ENCODE results near the gene CYP2C8.
"Not testable (repeated sequence)": the region's sequence is repeated elsewhere in the genome, so short reads cannot be mapped to it uniquely, and the experiment has no call there.

CYP2C8 gene

DNA sequence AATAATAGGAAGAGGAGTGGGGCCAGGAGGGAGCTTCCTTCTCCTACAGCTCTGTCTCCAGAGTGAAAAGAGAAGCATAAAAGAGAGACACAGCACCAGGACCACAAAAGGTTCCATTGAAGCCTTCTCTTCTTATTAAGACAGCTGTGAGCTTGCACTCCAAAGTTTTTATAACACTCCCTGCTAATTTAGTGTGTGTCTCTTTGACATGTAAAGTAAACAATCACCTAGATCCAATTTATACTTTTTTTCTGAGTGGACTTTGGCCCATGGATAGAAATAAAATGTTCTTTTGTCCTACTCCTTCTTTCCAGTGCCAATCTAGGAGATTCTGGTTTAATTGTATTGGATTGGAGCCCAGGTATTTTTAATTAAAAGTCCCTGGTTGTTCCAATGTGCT, at the start of gene CYP2C8:
TSS of gene CYP2C8 (minus strand) at position 212 of the 400 bp plus-strand sequence. CDS start at position 117, 95 bp downstream.
- no peak for DNase-seq

GRCh38 chr10:95116869-95117269, 47.6 kb upstream of the CYP2C8 start:
- DNase-seq: no peak

- DNase-seq: not testable (repeated sequence)
Measured at GRCh38 chr10:95110823-95111222, 41.5 kb upstream of the CYP2C8 start.

- DNase-seq: no peak
Measured at GRCh38 chr10:95097805-95098204, 28.5 kb upstream of the CYP2C8 start.

DNA sequence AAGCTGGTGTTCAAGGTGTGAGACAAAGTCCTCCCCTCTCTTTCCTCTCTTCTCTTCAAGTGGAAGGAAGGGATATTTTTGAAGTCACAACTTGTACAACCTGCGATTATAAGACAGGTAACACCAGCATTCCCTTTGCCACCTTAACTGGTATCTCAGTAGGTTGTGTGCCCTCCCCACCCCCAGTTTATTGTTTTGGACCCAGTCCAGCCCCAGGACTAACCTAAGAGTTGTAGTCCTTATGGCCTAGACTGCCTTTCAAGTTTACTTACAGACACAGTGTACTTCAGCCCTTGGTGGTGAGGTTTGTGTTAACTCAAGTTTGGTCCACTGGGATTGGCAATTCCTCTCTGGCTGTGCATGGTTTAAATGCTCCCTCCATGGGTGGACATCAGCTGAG, 26.8 kb upstream of the CYP2C8 start:
- no peak for DNase-seq

DNA sequence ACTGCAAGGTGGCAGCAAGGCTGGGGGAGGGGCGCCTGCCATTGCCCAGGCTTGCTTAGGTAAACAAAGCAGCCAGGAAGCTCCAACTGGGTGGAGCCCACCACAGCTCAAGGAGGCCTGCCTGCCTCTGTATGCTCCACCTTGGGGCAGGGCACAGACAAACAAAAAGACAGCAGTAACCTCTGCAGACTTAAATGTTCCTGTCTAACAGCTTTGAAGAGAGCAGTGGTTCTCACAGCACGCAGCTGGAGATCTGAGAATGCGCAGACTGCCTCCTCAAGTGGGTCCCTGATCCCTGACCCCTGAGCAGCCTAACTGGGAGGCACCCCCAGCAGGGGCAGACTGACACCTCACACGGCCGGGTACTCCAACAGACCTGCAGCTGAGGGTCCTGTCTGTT, 10.3 kb upstream of the CYP2C8 start:
- not testable (repeated sequence) for DNase-seq

DNA sequence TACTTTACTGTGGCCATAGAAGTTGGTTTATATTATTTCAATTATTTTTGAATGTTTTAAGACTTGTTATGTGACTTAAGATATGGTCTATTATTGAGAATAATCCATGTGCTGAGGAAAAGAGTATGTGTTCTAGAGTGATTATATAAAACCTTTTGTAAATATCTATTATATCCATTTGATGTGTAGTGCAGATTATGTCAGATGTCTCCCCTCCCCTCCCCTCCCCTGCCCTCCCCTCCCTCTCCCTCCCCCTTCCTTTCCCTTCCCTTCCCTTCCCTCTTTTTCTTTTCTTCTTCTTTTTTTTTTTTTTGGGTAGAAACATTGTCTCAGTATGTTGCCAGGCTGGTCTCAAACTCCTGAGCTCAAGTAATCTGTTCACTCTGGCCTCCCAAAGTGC, 8.3 kb upstream of the CYP2C8 start:
- no peak for DNase-seq

DNA sequence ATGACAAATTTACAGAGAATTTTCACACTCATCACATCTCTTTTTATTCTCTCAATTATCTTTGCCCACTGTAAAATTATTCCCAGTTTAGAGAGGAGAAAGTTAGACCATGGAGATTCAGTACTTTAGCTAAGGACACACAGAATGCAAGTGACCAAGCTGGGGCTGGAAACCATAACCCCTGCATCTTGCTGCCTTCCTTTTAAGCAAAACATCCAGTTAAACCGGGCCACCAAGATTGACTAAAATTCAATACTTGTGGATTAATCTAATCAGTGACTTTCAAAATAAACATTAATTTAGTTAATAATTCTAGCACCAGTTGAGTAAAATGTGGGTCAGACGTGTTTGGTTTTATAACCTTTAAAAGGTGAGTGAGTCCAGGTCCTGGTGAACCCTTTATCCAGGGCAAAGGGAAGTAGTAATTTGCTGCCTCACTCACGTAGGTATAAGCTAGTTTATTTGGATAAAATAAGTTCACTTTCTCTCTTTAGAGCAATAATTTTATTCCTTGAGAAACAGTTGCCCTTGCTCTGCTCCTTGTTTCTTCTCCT, 1.9 kb upstream of the CYP2C8 start:
- no peak for DNase-seq

GRCh38 chr10:95064125-95064524, 5.2 kb downstream of the CYP2C8 start:
- not testable (repeated sequence) for DNase-seq

GRCh38 chr10:95056744-95057363, 12.4 kb downstream of the CYP2C8 start:
- no peak for DNase-seq

DNA sequence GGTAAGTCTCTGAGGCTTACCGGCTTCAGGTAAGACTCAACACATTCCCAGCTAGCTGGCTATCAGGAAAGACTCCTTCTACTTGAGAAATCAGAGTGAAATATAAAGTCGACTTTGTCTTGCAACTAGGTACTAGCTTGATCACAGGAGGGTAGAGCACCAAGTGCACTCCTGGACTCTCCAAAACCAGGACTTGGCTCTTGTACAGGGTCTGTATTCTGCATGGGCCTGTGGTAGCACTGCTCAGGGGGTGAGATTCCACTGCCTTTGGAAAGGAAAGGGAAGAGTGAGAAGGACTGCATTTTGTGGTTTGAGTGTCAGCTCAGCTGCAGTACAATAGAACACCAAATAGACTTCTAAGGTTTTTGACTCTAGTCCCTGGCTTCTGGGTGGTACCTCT, 19.4 kb downstream of the CYP2C8 start:
- no peak for DNase-seq

DNA sequence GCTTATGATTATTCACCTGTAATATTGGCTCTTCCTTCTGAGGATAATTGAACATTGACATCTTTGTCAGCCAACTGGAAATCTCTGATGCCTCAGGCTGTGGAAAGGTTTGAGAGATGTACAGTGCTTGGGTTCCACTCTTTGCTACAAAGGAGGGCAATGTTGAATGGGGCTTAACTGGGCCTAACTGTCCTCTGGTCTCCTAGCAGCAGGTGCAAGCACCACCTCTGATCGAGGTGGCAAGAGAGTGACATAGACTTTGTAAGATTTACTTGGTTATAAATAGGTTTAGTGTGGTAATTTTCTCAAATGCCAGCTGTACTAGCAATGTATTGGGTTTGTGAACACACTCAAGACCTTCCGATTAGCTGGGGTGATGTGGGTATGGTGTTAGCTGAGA, 21.1 kb downstream of the CYP2C8 start:
- no peak for DNase-seq

DNA sequence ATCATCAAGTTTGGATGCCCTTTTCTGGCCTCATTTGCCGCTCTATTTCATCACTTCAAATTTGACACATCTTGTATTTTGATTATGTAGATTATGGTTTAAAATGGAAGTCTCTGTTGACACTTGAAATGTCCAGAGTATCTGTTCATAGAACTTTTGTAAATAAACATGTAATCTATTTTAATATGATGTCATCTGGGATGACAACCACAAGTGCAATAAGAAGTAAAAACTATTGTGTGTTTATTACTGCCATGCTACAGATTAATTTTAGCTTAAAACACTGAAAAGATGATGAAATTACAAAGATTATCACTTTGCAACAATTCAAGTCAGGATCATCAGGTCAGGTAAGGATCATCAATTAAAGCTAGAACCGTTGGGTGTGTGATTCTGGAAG, 30.0 kb downstream of the CYP2C8 start:
- DNase-seq: no peak

DNA sequence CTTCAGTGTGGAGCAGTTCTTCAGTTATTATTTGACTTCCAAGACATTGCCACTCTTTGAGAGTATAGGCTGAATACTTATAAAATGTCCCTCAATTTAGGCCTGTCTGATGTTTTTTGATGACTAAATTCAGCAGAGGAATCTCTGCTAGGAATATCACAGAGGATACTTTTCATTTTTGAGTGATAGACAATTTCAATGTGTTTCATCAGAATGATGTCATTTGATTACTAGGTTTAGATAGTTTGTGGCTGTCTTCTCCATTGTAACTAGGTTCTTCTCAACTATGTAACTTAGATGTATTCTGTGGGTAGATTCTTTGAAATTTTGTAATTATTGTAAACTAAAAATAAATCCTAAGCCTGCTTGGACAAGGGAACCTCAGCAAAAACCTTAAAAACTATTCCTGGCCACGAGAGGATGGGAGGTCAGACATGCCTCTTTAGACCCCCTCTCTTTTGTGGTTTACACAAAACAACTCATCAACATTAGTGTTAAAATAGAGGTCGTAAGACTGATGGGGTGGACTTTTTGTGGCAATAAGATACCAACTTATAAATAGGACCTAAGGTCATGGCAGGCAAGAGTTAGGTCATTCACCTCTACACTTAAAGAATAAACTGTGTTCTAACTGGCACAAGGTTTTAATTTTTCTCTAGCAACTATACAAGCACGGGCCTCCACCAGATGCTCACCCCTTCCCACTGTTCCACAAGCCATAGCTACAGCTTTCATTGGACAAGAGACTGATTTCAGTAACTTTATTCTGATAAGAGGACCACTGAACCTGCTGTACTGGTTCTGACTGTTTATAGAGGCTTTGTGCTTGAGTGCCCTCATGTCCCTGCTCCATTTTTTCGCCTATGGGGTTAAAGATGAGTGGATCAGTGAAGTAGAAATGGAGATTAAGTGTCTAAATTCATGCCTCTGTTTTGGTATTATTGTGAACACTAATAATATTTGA, 33.7 kb downstream of the CYP2C8 start:
- DNase-seq: no peak

DNA sequence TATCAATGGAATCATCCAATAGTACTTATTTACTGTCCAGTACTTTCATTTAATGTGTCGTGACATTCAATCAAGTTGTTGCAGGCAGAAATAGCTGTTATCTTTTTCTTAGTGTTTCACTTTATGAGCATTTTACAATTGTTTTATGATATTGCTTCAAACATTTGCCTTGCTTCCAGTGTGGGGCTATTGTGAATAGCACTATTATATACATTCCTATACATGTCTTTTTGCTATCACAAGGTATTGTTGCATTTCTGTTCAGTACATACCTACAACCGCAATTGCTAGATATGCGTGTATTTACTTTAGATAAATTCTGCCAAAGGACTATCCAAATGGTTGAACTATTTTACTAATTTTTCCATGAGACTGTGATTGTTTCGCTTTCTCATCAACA, 34.9 kb downstream of the CYP2C8 start:
- DNase-seq: no peak

DNA sequence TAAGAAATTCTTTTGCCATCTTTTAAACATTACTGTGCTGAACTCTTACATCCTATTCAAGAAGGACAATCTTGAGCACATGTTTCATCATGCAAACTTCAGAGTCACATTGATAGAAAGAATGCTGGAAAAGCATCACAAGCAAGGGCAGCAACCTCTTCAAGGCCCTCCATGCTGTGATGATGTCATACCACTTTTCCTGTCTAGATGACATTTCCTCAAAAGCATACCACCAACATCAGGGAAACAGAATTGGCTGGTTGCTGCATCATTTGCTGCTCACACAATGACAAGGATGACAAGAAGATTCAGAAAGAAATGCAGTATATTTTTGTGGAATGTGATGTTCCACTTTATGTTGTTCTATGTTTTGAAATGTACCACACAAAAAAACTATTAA, 37.6 kb downstream of the CYP2C8 start:
- no peak for DNase-seq

DNA sequence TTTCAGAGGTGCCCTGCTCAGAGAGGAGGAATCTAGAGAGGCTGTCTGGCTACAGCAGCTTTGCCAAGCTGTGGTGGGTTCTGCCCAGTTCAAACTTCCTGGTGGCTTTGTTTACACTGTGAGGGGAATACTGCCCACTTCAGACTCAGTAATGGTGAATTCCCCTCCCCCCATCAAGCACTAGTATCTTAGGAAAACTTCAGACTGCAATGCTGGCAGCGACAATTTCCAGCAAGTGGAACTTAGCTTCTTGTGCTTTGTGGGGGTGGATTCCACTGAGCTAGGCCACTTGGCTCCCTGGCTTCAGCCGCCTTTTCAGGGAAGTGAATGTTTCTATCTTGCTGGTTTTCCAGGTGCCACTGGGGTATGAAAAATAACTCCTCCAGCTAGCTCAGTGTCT, 42.8 kb downstream of the CYP2C8 start:
- no peak for DNase-seq

- no peak for DNase-seq
Measured at GRCh38 chr10:94997741-94998174, 71.5 kb downstream of the CYP2C8 start.

- DNase-seq: no peak
Measured at GRCh38 chr10:94992811-94993210, 76.5 kb downstream of the CYP2C8 start.

GRCh38 chr10:94991243-94991888, 77.9 kb downstream of the CYP2C8 start:
- no peak for DNase-seq

- no peak for DNase-seq
Measured at GRCh38 chr10:94989192-94989591, 80.1 kb downstream of the CYP2C8 start.

Measured in right hindlimb (tissue), 1 donor.